H9 (cell line): ENCODE measurements around the gene EXPH5. TPM values are rescaled to one million over a fixed set of nuclear protein-coding genes. Genes with fewer than 3 reads are reported as not detected.

Experiments used
- DNase-seq: peaks from one replicate; pipeline ENCODE4 v3.0.0-alpha.2; 2017
- H2AFZ ChIP-seq: one replicate; pipeline ENCODE4 v1.6.1; 2013; ENCODE audit warnings: mild to moderate bottlenecking, low read length, control low read depth, moderate library complexity
- H2AK5ac ChIP-seq: 2 replicates; pipeline ENCODE4 v1.6.1; 2013; ENCODE audit warnings: low read length, control low read depth, mixed read lengths; ENCODE audit not compliant: insufficient read length
- H2BK120ac ChIP-seq: one replicate; pipeline ENCODE4 v1.6.1; 2013; ENCODE audit warnings: low read depth, mild to moderate bottlenecking, low read length, control low read depth, inconsistent platforms; ENCODE audit not compliant: poor library complexity, severe bottlenecking
- H2BK12ac ChIP-seq: 2 replicates; pipeline ENCODE4 v1.6.1; 2013; ENCODE audit warnings: low read length, control low read depth, mixed read lengths, low read depth; ENCODE audit not compliant: insufficient read length
- H2BK15ac ChIP-seq: 2 replicates; pipeline ENCODE4 v1.6.1; 2013; ENCODE audit warnings: low read depth, low read length, control low read depth
- H2BK20ac ChIP-seq: one replicate; pipeline ENCODE4 v1.6.1; 2013; ENCODE audit warnings: low read depth, mild to moderate bottlenecking, low read length, control low read depth, inconsistent platforms; ENCODE audit not compliant: poor library complexity, severe bottlenecking
- H2BK5ac ChIP-seq: 2 replicates; pipeline ENCODE4 v1.6.1; 2013; ENCODE audit warnings: low read length, control low read depth, mixed read lengths; ENCODE audit not compliant: insufficient read length
- H3K14ac ChIP-seq: 2 replicates; pipeline ENCODE4 v1.6.1; 2013; ENCODE audit warnings: low read length, control low read depth; ENCODE audit not compliant: insufficient read depth
- H3K18ac ChIP-seq: 2 replicates; pipeline ENCODE4 v1.6.1; 2013; ENCODE audit warnings: low read depth, mild to moderate bottlenecking, mixed read lengths, low read length, control low read depth; ENCODE audit not compliant: insufficient read length
- H3K23ac ChIP-seq: 2 replicates; pipeline ENCODE4 v1.6.1; 2013; ENCODE audit warnings: low read length, control low read depth, mixed read lengths, low read depth; ENCODE audit not compliant: insufficient read length
- H3K23me2 ChIP-seq: 2 replicates; pipeline ENCODE4 v1.6.1; 2013; ENCODE audit warnings: low read depth, mild to moderate bottlenecking, mixed read lengths, low read length, control low read depth; ENCODE audit not compliant: insufficient read length, poor library complexity, severe bottlenecking
- H3K27ac ChIP-seq: 2 replicates; pipeline ENCODE4 v1.5.1; 2013; ENCODE audit warnings: low read length, control low read depth, mixed read lengths, low read depth; ENCODE audit not compliant: insufficient read length
- H3K27me3 ChIP-seq: 2 replicates; pipeline ENCODE4 v1.6.1; 2013; ENCODE audit warnings: low read length, control low read depth, inconsistent platforms; ENCODE audit not compliant: insufficient read depth
- H3K4ac ChIP-seq: 2 replicates; pipeline ENCODE4 v1.6.1; 2013; ENCODE audit warnings: low read depth, mild to moderate bottlenecking, control low read depth, inconsistent platforms, low read length, moderate library complexity
- H3K4me1 ChIP-seq: 2 replicates; pipeline ENCODE4 v1.6.1; 2013; ENCODE audit warnings: low read length, control low read depth, inconsistent platforms; ENCODE audit not compliant: insufficient read depth
- H3K4me2 ChIP-seq: 2 replicates; pipeline ENCODE4 v1.6.1; 2013; ENCODE audit warnings: low read length, control low read depth, mixed read lengths; ENCODE audit not compliant: insufficient read length, insufficient read depth
- H3K56ac ChIP-seq: 2 replicates; pipeline ENCODE4 v1.6.1; 2013; ENCODE audit warnings: low read depth, mild to moderate bottlenecking, mixed read lengths, low read length, control low read depth; ENCODE audit not compliant: insufficient read length
- H3K79me1 ChIP-seq: 2 replicates; pipeline ENCODE4 v1.6.1; 2013; ENCODE audit warnings: low read depth, mild to moderate bottlenecking, moderate library complexity, low read length, control low read depth, inconsistent platforms; ENCODE audit not compliant: insufficient read depth, poor library complexity, severe bottlenecking
- H3K79me2 ChIP-seq: 2 replicates; pipeline ENCODE4 v1.6.1; 2013; ENCODE audit warnings: low read length, control low read depth, inconsistent platforms; ENCODE audit not compliant: insufficient read depth
- H3K9ac ChIP-seq: 2 replicates; pipeline ENCODE4 v1.6.1; 2013; ENCODE audit warnings: low read length, control low read depth, mixed read lengths; ENCODE audit not compliant: insufficient read length; ENCODE audit errors: extremely low read depth
- H3K9me3 ChIP-seq: one replicate; pipeline ENCODE4 v1.6.1; 2013; ENCODE audit warnings: low read depth, low read length, inconsistent platforms; ENCODE audit not compliant: control insufficient read depth
- H3T11ph ChIP-seq: one replicate; pipeline ENCODE4 v1.6.1; 2013; ENCODE audit warnings: mild to moderate bottlenecking, low read length, control low read depth, inconsistent platforms
- H4K20me1 ChIP-seq: one replicate; pipeline ENCODE4 v1.6.1; 2013; ENCODE audit not compliant: control insufficient read depth, insufficient read length, insufficient read depth
- H4K5ac ChIP-seq: 2 replicates; pipeline ENCODE4 v1.6.1; 2013; ENCODE audit warnings: low read depth, mild to moderate bottlenecking, mixed read lengths, low read length, control low read depth; ENCODE audit not compliant: insufficient read length
- H4K8ac ChIP-seq: replicated peaks from 2 replicates; pipeline ENCODE4 v1.6.1; 2013; ENCODE audit warnings: low read length, control low read depth, mixed read lengths, low read depth; ENCODE audit not compliant: insufficient read length
- H4K91ac ChIP-seq: 2 replicates; pipeline ENCODE4 v1.6.1; 2013; ENCODE audit warnings: low read depth, mild to moderate bottlenecking, moderate library complexity, mixed read lengths, low read length, control low read depth; ENCODE audit not compliant: insufficient read length
- H3K27ac Mint-ChIP-seq, 3 experiments: 2 replicates in 2 of 3; 3 replicates in 1 of 3; pipeline ENCODE4 v1.8.0; 2020 to 2021; ENCODE audit warnings: mixed read lengths in 3 of 3, mild to moderate bottlenecking in 1 of 3, moderate library complexity in 1 of 3
- H3K27me3 Mint-ChIP-seq: 2 replicates; pipeline ENCODE4 v1.8.0; 2021; ENCODE audit warnings: low read depth, mild to moderate bottlenecking, moderate library complexity, mixed read lengths
- H3K36me3 Mint-ChIP-seq, 3 experiments: 2 replicates in 2 of 3; 3 replicates in 1 of 3; pipeline ENCODE4 v1.8.0; 2020 to 2021; ENCODE audit warnings: low read depth in 3 of 3, mixed read lengths in 3 of 3; ENCODE audit not compliant: insufficient read depth in 1 of 3
- H3K4me1 Mint-ChIP-seq, 2 experiments: 2 replicates each; pipeline ENCODE4 v1.8.0; 2020; ENCODE audit warnings: mixed read lengths in 2 of 2
- H3K4me3 Mint-ChIP-seq, 2 experiments: 2 replicates in 1 of 2; 3 replicates in 1 of 2; pipeline ENCODE4 v1.8.0; 2020 to 2021; ENCODE audit warnings: mild to moderate bottlenecking in 2 of 2, mixed read lengths in 2 of 2, moderate library complexity in 1 of 2
- H3K9me3 Mint-ChIP-seq, 2 experiments: 2 replicates in 1 of 2; 3 replicates in 1 of 2; pipeline ENCODE4 v1.8.0; 2020; ENCODE audit warnings: mild to moderate bottlenecking in 2 of 2, mixed read lengths in 2 of 2, moderate library complexity in 1 of 2
- CTCF ChIP-seq: fragments of 200-600 bp; sonication (generic); conservative IDR thresholded peaks from 3 replicates; pipeline ENCODE4 v1.8.0; 2021; ENCODE audit warnings: antibody characterized with exemption, mild to moderate bottlenecking
- WGBS: extraction: QIAGEN DNeasy Blood & Tissue Kit; methylation state at CpG from one replicate; pipeline ENCODE4 v1.1.7; 2013; ENCODE audit warnings: missing lambda C conversion rate, low lambda C conversion rate, mixed read lengths; ENCODE audit not compliant: insufficient read length; ENCODE audit errors: extremely low coverage; 5-methylcytosine and 5-hydroxymethylcytosine counted together
- total RNA-seq: library from RNA; stranded (reverse); gene quantifications from 2 replicates; pipeline ENCODE4 v1.2.1, GENCODE V29; 2021

Gene EXPH5
- total RNA-seq, 1 experiment from 2014 or later = 3.1 TPM

- no peak overlapping the region for H4K5ac ChIP-seq
- no peaks in the 10 kb centered on the region for H3K23me2 ChIP-seq
- H3K27ac ChIP-seq = no peak overlapping the region
- no peak overlapping the region for H3K56ac ChIP-seq
- H3K4ac ChIP-seq = no peak overlapping the region
- H3T11ph ChIP-seq = no peak overlapping the region
- Mint-ChIP-seq H3K4me1 (no peaks in the 10 kb centered on the region), H3K36me3 (peaks cover 10 to 46% (median 17%) of the 10 kb centered on the region in 3 experiments; a peak in 6 of 7 replicates), H3K27ac (no peak overlapping the region), H3K9me3 (peaks cover 2 to 3% of the 10 kb centered on the region in 2 experiments; a peak in 3 of 5 replicates), H3K27me3 (no peaks in the 10 kb centered on the region), H3K4me3 (no peak overlapping the region)
- DNase-seq = no peak
- no peaks in the 10 kb centered on the region for H3K27me3 ChIP-seq
- H3K4me2 ChIP-seq = no peak overlapping the region
- no peaks in the 10 kb centered on the region for H3K79me2 ChIP-seq
- H3K9ac ChIP-seq = no peak overlapping the region
- no peak overlapping the region for H2AFZ ChIP-seq
- H3K4me1 ChIP-seq = no peaks in the 10 kb centered on the region
- H2BK15ac ChIP-seq = no peak overlapping the region
- no peak overlapping the region for H3K14ac ChIP-seq
- TF ChIP-seq CTCF = no peak
- H3K23ac ChIP-seq = no peak overlapping the region
- H4K91ac ChIP-seq = no peak overlapping the region
- no peak overlapping the region for H4K8ac ChIP-seq
- no peaks in the 10 kb centered on the region for H4K20me1 ChIP-seq
- H2BK5ac ChIP-seq = no peak overlapping the region
- no CpG with 5 or more reads among the region's 2 CpGs for whole genome bisulfite sequencing
- no peak overlapping the region for H3K18ac ChIP-seq
- no peaks in the 10 kb centered on the region for H3K79me1 ChIP-seq
- H2BK20ac ChIP-seq = no peak overlapping the region
- H2BK12ac ChIP-seq = no peak overlapping the region
- no peak overlapping the region for H2AK5ac ChIP-seq
- peaks cover 10% of the 10 kb centered on the region for H3K9me3 ChIP-seq
- no peak overlapping the region for H2BK120ac ChIP-seq
Observed at GRCh38 chr11:108512708-108513107, 80.9 kb downstream of the EXPH5 start.
